Muscle layer of duodenum (tissue), 2 donors: Measurements from ENCODE around the gene ECSIT.

Experiments
- H3K27ac ChIP-seq: one replicate; pipeline ENCODE4 v1.7.0; 2013; ENCODE audit warnings: mild to moderate bottlenecking, low read length
- H3K27me3 ChIP-seq: one replicate; pipeline ENCODE4 v1.7.0; 2013; ENCODE audit warnings: low read depth, mild to moderate bottlenecking, control low read depth, low read length
- H3K36me3 ChIP-seq, 2 donors: one replicate each; pipeline ENCODE4 v1.7.0; 2013; ENCODE audit warnings: low read length in 2 of 2, control low read depth in 1 of 2, mild to moderate bottlenecking in 1 of 2; ENCODE audit not compliant: insufficient read depth in 2 of 2, control insufficient read depth in 1 of 2
- H3K4me1 ChIP-seq, 2 donors: one replicate each; pipeline ENCODE4 v1.7.0; 2013; ENCODE audit warnings: low read length in 2 of 2, mild to moderate bottlenecking in 2 of 2, control low read depth in 1 of 2, moderate library complexity in 1 of 2; ENCODE audit not compliant: insufficient read depth in 2 of 2, control insufficient read depth in 1 of 2
- H3K4me3 ChIP-seq, 2 donors: one replicate each; pipeline ENCODE4 v1.7.0; 2013; ENCODE audit warnings: low read length in 2 of 2, low read depth in 1 of 2, mild to moderate bottlenecking in 1 of 2
- H3K9me3 ChIP-seq, 2 donors: one replicate each; pipeline ENCODE4 v1.7.0; 2013; ENCODE audit warnings: low read length in 2 of 2, control low read depth in 1 of 2, mild to moderate bottlenecking in 1 of 2; ENCODE audit not compliant: control insufficient read depth in 1 of 2
- donor health status: healthy.

Gene ECSIT

DNA sequence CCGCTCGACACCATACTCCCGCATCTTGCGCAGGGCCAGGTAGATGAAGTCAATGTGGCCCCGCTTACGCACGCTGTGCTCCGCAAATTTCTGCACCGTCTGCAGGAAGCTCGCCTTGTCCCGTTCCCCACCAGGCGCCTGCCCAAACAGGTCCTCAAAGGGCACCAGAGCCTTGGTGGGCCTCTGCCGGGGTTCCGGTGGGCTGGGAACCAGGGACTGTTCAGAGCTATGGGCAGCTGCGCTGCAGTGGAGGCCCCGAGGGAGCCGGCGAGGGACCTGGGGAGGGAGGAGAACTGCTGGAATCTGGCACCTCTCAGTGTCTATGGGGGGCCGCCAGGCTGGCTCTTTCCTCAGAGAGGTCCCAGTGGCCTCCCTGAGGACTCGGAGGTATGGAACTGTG lies 15.0 kb downstream of the ECSIT start:
- Histone ChIP-seq H3K9me3 (no peaks in the 10 kb centered on the region), H3K36me3 (peaks cover 8 to 54% of the 10 kb centered on the region in 2 donors), H3K4me1 (no peaks in the 10 kb centered on the region), H3K4me3 (no peak overlapping the region), H3K27me3 (no peaks in the 10 kb centered on the region), H3K27ac (no peak overlapping the region)

DNA sequence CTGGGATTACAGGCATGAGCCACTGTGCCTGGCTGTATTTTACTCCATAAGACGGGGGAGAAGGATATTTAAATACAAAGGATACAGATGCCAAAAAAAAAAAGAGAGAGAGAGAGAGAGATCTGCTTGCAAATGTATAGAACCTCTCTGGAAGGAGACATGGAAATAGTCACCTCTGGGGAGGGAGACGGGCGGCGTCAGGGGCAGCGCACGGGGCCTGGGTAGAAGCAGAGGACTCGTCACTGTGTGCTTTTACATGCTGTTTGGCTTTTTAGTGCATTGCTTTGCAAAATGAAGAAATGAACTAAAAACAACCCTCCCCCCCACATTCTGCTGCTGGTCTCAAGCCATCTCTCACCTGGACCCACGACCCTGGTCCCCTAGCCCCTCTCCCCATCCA lies 18.5 kb downstream of the ECSIT start:
- Histone ChIP-seq H3K4me3 (no peak overlapping the region), H3K36me3 (peaks cover 8 to 32% of the 10 kb centered on the region in 2 donors), H3K9me3 (no peaks in the 10 kb centered on the region)

DNA sequence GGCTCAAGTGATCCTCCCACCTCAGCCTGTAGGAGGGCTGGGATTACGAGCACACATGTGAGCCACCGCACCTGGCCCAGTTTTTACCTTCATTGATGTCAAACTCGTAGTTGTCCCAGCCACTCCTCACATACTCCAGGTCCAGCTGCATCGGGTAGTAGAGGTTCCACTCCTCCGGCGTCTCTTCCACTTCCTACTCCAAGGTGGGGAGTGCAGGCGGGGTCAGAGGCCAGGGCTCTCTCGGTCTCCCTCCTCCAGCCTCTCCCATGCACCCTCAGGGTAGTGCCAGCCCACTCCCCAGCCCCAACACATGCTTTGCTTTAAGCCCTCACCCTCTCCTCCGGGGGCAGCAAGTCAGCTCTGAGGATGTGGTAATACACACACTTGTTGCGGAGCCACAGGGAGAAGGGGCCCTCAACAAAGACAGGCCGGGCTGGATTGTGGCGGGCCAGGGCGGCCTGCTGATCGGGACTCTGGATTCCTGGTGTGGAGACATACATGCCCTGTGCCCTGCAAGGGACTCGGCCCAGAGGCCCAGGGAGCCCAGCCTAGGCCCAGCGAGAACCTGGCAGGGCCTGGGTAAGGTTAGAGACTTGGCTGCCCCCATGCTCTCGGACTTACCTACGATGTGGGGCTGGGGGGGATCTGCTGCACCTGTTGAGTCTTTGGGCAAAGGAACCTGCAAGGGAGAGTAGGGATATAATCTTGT lies 21.4 kb downstream of the ECSIT start:
- H3K36me3 ChIP-seq, result peaks cover 5 to 17% of the 10 kb centered on the region in 2 donors
- H3K27me3 ChIP-seq, result no peaks in the 10 kb centered on the region
- H3K27ac ChIP-seq, result no peak overlapping the region
- no peak overlapping the region for H3K4me3 ChIP-seq
- no peaks in the 10 kb centered on the region for H3K9me3 ChIP-seq
- H3K4me1 ChIP-seq, result peaks cover 0 to 11% of the 10 kb centered on the region in 2 donors

More for the DNA sequence above, 18.5 kb downstream of the ECSIT start:
- Histone ChIP-seq H3K4me1 (peaks cover 0 to 6% of the 10 kb centered on the region in 2 donors), H3K27ac (no peak overlapping the region), H3K27me3 (no peaks in the 10 kb centered on the region)

DNA sequence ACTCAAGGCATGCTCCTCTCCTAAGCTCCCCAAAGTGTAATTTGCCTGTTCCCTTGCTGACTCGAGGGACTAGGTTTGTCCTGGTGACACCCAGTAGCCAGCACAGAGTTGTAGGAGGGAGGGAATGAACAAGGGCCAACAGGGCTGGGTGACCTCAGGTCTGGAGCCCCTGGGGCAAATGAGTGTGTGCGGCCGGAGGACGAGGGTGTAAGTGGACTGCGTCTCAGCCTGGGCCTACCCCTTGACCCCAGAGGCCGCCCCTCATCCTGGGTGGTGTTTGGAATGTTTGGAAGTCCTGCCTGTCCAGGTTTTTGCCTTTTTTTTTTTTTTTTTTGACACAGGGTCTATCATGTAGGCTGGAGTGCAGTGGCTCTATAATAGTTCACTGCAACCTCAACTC lies 22.0 kb downstream of the ECSIT start:
- Histone ChIP-seq H3K36me3 (peaks cover 5 to 11% of the 10 kb centered on the region in 2 donors), H3K27me3 (no peaks in the 10 kb centered on the region), H3K4me3 (no peak overlapping the region), H3K4me1 (peaks cover 0 to 11% of the 10 kb centered on the region in 2 donors), H3K27ac (no peak overlapping the region), H3K9me3 (no peaks in the 10 kb centered on the region)

DNA sequence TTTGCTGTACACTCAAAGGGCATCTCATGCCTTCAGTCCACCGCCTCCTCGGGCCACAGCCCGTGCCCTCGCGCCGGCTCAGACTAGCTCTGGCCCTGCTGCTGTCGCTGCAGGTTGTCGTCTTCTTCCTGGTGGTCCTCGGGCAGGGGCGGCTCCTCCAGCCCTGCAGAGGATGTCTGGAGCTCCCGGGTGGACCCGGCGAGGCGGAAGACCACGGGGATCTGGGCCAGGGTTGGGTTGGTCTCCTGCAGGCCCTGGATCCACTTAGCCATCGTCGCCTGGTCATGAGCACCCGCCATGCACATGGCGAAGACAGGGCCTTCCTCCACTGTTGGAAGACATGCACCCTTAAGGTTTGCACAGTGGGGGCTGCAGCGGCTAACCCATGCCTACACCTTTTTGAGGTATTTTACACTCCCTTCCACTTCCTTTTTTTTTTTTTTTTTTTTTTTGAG lies 22.8 kb downstream of the ECSIT start:
- Histone ChIP-seq H3K4me1 (peaks cover 0 to 11% of the 10 kb centered on the region in 2 donors), H3K4me3 (peak overlapping the region; percentile 75 to 81), H3K36me3 (peaks cover under 1 to 6% of the 10 kb centered on the region in 2 donors), H3K27me3 (no peaks in the 10 kb centered on the region), H3K9me3 (no peaks in the 10 kb centered on the region), H3K27ac (peak overlapping the region; percentile 39)

DNA sequence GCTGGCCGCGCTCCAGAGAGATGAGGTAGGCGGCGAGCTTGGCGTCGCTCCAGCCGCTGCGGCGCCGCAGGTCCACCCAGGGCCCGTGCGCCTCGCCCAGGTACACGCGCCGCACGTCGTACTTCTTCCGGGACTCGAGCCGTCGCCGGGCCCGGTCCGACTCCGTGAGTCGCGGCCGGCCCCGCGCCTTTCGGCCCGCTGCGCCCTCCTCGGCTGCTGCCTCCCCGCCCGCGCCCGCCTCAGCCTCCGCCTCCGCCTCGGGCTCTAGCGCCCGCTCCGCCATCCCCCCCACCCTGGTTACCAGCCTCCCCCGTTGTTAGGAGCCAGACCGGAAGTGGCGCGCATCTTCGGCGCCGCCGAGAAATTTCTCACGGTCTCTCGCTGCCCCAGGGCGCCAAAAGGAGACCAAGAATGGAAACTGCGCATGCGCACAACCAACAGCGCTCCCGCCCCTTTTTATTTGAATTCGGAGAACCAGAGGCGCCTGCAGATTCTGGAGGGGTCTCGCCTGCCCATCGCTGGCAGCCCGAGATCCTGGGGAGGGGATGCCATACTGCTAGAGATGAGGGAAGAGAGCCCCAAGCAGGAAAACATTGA lies 23.3 kb downstream of the ECSIT start, which contains the start of gene ZNF653:
Gene ZNF653, minus strand, starts transcription at position 336 of the 597 bp plus-strand sequence. Its CDS starts 53 bp downstream, at position 283.
- H3K9me3 ChIP-seq, result no peaks in the 10 kb centered on the region
- peaks cover 0 to 11% of the 10 kb centered on the region in 2 donors for H3K4me1 ChIP-seq
- peak within 1 kb of the TSS; percentile 75 to 81 for H3K4me3 ChIP-seq
- no peaks in the 10 kb centered on the region for H3K27me3 ChIP-seq
- peak within 1 kb of the TSS; percentile 72 for H3K27ac ChIP-seq
- peaks cover 0 to 3% of the 10 kb centered on the region in 2 donors for H3K36me3 ChIP-seq

DNA sequence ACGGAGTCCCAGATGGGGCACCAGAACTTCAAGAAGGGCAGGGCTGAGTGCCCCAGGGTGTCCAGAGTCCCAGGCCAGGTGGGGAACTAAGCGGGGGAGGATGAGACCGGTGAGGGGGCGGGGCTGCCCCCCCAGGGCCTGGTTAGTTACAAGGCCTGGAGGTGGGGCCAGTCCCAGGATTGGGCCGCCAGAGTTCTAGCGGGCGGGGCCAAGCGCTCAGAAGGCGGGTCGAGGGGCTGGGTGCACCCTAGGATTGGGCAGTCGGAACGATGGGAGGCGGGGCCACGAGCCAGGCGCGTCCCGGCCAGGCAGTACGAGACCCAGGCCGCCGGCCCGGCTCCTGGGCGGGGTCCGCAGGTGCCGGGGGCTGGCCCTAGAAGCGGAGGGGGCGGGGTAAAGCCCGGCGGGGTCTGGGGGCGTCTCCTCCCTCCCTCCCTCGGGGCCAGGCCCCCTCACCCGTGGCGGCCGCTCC lies 23.9 kb downstream of the ECSIT start:
- Histone ChIP-seq H3K4me3 (peak overlapping the region; percentile 75 to 81), H3K9me3 (no peaks in the 10 kb centered on the region), H3K36me3 (no peaks in the 10 kb centered on the region), H3K27ac (peak overlapping the region; percentile 72), H3K4me1 (peaks cover 0 to 11% of the 10 kb centered on the region in 2 donors), H3K27me3 (no peaks in the 10 kb centered on the region)

DNA sequence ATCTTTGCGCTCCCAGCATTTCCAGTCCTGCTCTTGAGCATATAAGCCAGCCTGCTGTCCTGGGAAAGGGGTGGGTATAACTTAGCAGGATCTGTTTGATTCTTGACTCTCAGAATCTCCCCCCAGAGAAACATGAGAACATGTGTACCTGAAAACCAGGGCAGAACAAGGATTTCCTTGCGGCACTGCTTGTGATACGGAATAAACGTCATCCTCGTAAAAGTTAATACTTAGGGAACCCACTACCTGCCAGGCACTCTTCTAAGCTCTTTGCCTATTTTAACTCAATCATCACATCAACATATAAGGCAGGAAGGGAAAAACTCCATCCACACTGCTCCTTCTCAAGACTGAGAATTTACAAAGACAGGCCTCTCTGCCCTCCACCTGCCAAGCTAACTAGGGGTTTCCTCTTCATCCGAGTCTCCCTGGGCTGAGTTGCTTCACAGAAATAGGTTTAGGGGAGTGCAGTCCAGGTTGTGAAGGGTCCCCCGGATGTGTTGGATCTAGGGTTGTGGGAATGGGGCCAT lies 24.4 kb downstream of the ECSIT start:
- H3K4me1 ChIP-seq, result peaks cover 0 to 11% of the 10 kb centered on the region in 2 donors
- H3K27ac ChIP-seq, result peak overlapping the region; percentile 72
- no peaks in the 10 kb centered on the region for H3K9me3 ChIP-seq
- H3K4me3 ChIP-seq, result peak overlapping the region; percentile 62 to 81
- H3K27me3 ChIP-seq, result no peaks in the 10 kb centered on the region
- no peaks in the 10 kb centered on the region for H3K36me3 ChIP-seq

DNA sequence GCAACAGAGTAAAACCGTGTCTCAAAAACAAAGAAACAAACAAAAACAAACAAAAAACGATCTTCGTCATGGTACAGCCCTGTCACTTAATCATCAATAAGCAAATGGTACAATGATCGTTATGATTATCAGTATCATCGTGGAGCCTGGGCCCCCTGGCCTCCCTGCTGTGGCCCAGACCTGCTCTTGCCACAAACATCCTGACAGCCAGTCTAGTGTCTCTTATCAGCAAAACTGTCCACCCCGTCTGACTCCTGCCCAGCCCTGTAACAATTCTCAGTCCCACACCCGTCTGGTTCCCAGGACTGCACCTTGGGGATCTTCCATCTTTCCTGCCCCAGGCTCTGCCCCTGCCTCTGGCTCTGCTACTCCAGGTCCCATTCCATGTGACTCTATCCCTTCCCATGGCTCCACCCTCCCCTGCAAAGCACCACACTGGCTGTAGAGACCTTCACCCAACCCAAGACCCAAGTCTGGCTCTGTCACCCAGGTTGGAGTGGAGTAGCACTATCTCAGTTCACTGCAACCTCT lies 29.0 kb downstream of the ECSIT start:
- Histone ChIP-seq H3K36me3 (peaks cover 0 to 16% of the 10 kb centered on the region in 2 donors), H3K4me1 (peaks cover 0 to 5% of the 10 kb centered on the region in 2 donors), H3K9me3 (no peaks in the 10 kb centered on the region), H3K27me3 (no peaks in the 10 kb centered on the region), H3K27ac (no peak overlapping the region), H3K4me3 (no peak overlapping the region)

DNA sequence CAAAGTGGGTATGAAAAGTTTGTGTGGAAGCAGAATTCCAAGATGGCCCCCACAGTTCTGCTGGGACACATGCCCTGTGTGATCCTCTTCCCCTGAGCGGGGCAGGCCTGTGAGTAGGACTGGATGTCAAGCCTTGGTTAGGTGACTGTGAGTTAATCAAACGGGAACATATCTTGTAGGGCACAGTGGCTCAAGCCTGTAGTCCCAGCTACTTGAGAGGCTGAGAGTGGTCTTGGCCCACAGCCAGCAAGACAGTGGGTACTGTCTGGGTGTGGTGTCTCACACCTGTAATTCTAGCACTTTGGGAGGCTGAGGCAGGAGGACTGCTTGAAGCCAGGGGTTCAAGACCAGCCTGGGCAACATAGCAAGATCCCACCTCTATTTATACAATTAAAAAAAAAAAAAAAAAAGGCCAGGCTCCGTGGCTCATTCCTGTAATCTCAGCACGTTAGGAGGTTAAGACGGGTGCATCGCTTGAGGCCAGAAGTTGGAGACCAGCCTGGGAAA lies 29.7 kb downstream of the ECSIT start:
- Histone ChIP-seq H3K4me1 (no peaks in the 10 kb centered on the region), H3K9me3 (no peaks in the 10 kb centered on the region), H3K27me3 (no peaks in the 10 kb centered on the region), H3K4me3 (no peak overlapping the region), H3K27ac (no peak overlapping the region), H3K36me3 (peaks cover 0 to 20% of the 10 kb centered on the region in 2 donors)
